Neural cell (in vitro differentiated cells): ENCODE data around the gene CTRL. TPM values are rescaled to one million over a fixed set of nuclear protein-coding genes. Genes with fewer than 3 reads are reported as not detected.

Experiments
- H2AFZ ChIP-seq: fragments of 200-600, 300-800 bp; sonication (generic), shearing (Covaris generic); 2 replicates; pipeline ENCODE4 v1.6.0; 2014; ENCODE audit warnings: low read depth, mild to moderate bottlenecking, antibody characterized with exemption, low read length, moderate library complexity
- H3F3A ChIP-seq: fragments of 200-600 bp; shearing (Covaris generic); 2 replicates; pipeline ENCODE4 v1.6.1; 2016; ENCODE audit warnings: mild to moderate bottlenecking, moderate library complexity, mixed read lengths, antibody characterized with exemption, low read length; ENCODE audit not compliant: insufficient read depth, poor library complexity, severe bottlenecking
- H3K27ac ChIP-seq: fragments of 200-600, 300-800 bp; sonication (generic), shearing (Covaris generic); 2 replicates; pipeline ENCODE4 v1.5.1; 2014; ENCODE audit warnings: mild to moderate bottlenecking, low read length, moderate library complexity
- H3K27me3 ChIP-seq: fragments of 300-800, 200-600 bp; sonication (generic), shearing (Covaris generic); 2 replicates; pipeline ENCODE4 v1.6.0; 2014; ENCODE audit warnings: mild to moderate bottlenecking, low read depth, low read length, moderate library complexity; ENCODE audit not compliant: insufficient read depth
- H3K36me3 ChIP-seq: fragments of 300-800, 200-600 bp; sonication (generic), shearing (Covaris generic); 2 replicates; pipeline ENCODE4 v1.5.1; 2014; ENCODE audit warnings: mild to moderate bottlenecking, antibody characterized with exemption, low read length, moderate library complexity; ENCODE audit not compliant: insufficient read depth
- H3K4me2 ChIP-seq: fragments of 300-800, 200-600 bp; sonication (generic), shearing (Covaris generic); 2 replicates; pipeline ENCODE4 v1.6.0; 2014; ENCODE audit warnings: mild to moderate bottlenecking, low read length
- H3K4me3 ChIP-seq: fragments of 300-800, 200-600 bp; sonication (generic), shearing (Covaris generic); 2 replicates; pipeline ENCODE4 v1.5.1; 2014; ENCODE audit warnings: mild to moderate bottlenecking, low read length, moderate library complexity
- H3K79me2 ChIP-seq: fragments of 200-600 bp; shearing (Covaris generic); replicated peaks from 2 replicates; pipeline ENCODE4 v1.6.0; 2014; ENCODE audit warnings: mild to moderate bottlenecking, low read length, moderate library complexity; ENCODE audit not compliant: insufficient read depth
- H3K9ac ChIP-seq: fragments of 300-800, 200-600 bp; sonication (generic), shearing (Covaris generic); 2 replicates; pipeline ENCODE4 v1.6.1; 2016; ENCODE audit warnings: mild to moderate bottlenecking, low read length, mixed read lengths
- H3K9me2 ChIP-seq: fragments of 200-600 bp; shearing (Covaris generic); 2 replicates; pipeline ENCODE4 v1.6.1; 2016; ENCODE audit warnings: mild to moderate bottlenecking, low read length, mixed read lengths; ENCODE audit not compliant: insufficient read depth
- H3K9me3 ChIP-seq: fragments of 200-600, 300-800 bp; sonication (generic), shearing (Covaris generic); 2 replicates; pipeline ENCODE4 v1.6.1; 2016; ENCODE audit warnings: mild to moderate bottlenecking, mixed run types, low read length, moderate library complexity, mixed read lengths
- H4K20me1 ChIP-seq: fragments of 200-600 bp; shearing (Covaris generic); 2 replicates; pipeline ENCODE4 v1.6.1; 2016; ENCODE audit warnings: mild to moderate bottlenecking, mixed run types; ENCODE audit not compliant: insufficient read depth
- EP300 ChIP-seq: fragments of 450-650 bp; conservative IDR thresholded peaks from 2 replicates; pipeline ENCODE4 v1.6.1; 2014; ENCODE audit warnings: antibody characterized with exemption, mild to moderate bottlenecking, moderate library complexity; ENCODE audit not compliant: poor library complexity, severe bottlenecking
- EZH2 ChIP-seq: fragments of 200-600, 300-800 bp; shearing (Covaris generic), sonication (generic); IDR thresholded peaks from 2 replicates; pipeline ENCODE4 v1.6.1; 2014; ENCODE audit warnings: antibody characterized with exemption, low read length, borderline replicate concordance, mild to moderate bottlenecking; ENCODE audit not compliant: insufficient read depth, poor library complexity, severe bottlenecking
- MXI1 ChIP-seq: fragments of 450-650 bp; conservative IDR thresholded peaks from 2 replicates; pipeline ENCODE4 v1.6.1; 2014; ENCODE audit warnings: antibody characterized with exemption, mild to moderate bottlenecking; ENCODE audit not compliant: poor library complexity, severe bottlenecking
- POLR2AphosphoS5 ChIP-seq: IDR thresholded peaks from 2 replicates; pipeline ENCODE4 v1.6.1; 2012
- RAD21 ChIP-seq: fragments of 450-650 bp; conservative IDR thresholded peaks from 2 replicates; pipeline ENCODE4 v1.6.1; 2014; ENCODE audit warnings: antibody characterized with exemption, mild to moderate bottlenecking, moderate library complexity
- SMC3 ChIP-seq: fragments of 450-650 bp; conservative IDR thresholded peaks from 2 replicates; pipeline ENCODE4 v1.6.1; 2014; ENCODE audit warnings: antibody characterized with exemption, mild to moderate bottlenecking, moderate library complexity; ENCODE audit not compliant: poor library complexity
- TAF1 ChIP-seq: IDR thresholded peaks from 2 replicates; pipeline ENCODE4 v1.6.1; 2012; ENCODE audit warnings: low read depth
- polyA plus RNA-seq: library from polyadenylated mRNA; depleted of rRNA; stranded (reverse); fragments of >200 nt; gene quantifications from 2 replicates; pipeline ENCODE4 v1.2.3, GENCODE V29; 2014
- TF ChIP-seq, protein P1 (sequence below): fragments of 450-650 bp; IDR thresholded peaks from 2 replicates; pipeline ENCODE4 v1.5.1; 2014; ENCODE audit warnings: antibody characterized with exemption, mild to moderate bottlenecking, moderate library complexity; ENCODE audit not compliant: poor library complexity, severe bottlenecking
- TF ChIP-seq, protein P2 (sequence below): IDR thresholded peaks from 2 replicates; pipeline ENCODE4 v1.6.1; 2012; ENCODE audit warnings: borderline replicate concordance

CTRL gene
- polyA plus RNA-seq, 1 donor from 2014 or later: 3.8 TPM

DNA sequence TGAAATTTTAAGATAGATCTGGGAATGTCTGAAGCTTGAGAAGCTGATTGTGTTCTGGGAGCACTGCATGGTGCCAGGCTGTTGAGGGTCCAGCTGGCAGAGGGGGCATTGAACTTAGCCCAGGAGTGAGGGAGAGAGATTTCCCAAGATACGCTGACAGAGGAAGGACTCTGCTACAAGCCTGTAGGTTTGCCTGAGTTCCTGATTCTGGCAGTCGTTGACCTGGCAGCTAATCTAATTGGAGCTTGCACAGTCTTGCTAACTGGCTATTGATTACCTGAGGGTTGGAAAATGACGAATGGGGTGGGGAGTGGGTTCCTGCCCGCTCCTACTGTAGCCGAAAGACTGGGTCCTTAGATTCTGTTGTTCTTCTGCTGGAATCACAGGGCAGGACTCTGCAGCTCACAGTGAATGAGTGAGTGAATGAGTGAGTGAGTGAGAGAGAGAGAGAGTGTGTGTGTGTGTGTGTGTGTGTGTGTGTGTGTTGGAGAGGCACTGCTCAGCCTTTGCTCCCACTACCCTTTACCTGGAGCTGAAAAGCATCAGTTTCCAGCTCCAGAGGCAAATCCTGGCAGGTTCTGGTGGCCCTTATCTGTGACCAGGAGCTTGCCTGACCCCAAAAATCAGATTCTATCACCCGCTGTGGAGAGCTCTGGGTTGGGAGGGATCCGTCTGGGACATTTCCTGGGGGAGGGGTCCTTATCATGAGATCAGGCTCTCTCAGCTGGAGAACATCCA, 16.7 kb downstream of the CTRL start:
- H3K27me3 ChIP-seq: no peaks in the 10 kb centered on the region
- no peaks in the 10 kb centered on the region for H3K9me3 ChIP-seq
- no peaks in the 10 kb centered on the region for H4K20me1 ChIP-seq
- H3K79me2 ChIP-seq: no peaks in the 10 kb centered on the region
- no peaks in the 10 kb centered on the region for H3K36me3 ChIP-seq
- no peak overlapping the region for H3K9ac ChIP-seq
- no peak overlapping the region for H3K4me3 ChIP-seq
- TF ChIP-seq MXI1 (no peak), EZH2 (no peak), EP300 (no peak), SMC3 (no peak), TAF1 (no peak), POLR2AphosphoS5 (no peak)
- TF ChIP-seq, protein P1, sequence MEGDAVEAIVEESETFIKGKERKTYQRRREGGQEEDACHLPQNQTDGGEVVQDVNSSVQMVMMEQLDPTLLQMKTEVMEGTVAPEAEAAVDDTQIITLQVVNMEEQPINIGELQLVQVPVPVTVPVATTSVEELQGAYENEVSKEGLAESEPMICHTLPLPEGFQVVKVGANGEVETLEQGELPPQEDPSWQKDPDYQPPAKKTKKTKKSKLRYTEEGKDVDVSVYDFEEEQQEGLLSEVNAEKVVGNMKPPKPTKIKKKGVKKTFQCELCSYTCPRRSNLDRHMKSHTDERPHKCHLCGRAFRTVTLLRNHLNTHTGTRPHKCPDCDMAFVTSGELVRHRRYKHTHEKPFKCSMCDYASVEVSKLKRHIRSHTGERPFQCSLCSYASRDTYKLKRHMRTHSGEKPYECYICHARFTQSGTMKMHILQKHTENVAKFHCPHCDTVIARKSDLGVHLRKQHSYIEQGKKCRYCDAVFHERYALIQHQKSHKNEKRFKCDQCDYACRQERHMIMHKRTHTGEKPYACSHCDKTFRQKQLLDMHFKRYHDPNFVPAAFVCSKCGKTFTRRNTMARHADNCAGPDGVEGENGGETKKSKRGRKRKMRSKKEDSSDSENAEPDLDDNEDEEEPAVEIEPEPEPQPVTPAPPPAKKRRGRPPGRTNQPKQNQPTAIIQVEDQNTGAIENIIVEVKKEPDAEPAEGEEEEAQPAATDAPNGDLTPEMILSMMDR: no peak
- TF ChIP-seq, protein P2, sequence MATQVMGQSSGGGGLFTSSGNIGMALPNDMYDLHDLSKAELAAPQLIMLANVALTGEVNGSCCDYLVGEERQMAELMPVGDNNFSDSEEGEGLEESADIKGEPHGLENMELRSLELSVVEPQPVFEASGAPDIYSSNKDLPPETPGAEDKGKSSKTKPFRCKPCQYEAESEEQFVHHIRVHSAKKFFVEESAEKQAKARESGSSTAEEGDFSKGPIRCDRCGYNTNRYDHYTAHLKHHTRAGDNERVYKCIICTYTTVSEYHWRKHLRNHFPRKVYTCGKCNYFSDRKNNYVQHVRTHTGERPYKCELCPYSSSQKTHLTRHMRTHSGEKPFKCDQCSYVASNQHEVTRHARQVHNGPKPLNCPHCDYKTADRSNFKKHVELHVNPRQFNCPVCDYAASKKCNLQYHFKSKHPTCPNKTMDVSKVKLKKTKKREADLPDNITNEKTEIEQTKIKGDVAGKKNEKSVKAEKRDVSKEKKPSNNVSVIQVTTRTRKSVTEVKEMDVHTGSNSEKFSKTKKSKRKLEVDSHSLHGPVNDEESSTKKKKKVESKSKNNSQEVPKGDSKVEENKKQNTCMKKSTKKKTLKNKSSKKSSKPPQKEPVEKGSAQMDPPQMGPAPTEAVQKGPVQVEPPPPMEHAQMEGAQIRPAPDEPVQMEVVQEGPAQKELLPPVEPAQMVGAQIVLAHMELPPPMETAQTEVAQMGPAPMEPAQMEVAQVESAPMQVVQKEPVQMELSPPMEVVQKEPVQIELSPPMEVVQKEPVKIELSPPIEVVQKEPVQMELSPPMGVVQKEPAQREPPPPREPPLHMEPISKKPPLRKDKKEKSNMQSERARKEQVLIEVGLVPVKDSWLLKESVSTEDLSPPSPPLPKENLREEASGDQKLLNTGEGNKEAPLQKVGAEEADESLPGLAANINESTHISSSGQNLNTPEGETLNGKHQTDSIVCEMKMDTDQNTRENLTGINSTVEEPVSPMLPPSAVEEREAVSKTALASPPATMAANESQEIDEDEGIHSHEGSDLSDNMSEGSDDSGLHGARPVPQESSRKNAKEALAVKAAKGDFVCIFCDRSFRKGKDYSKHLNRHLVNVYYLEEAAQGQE: no peak
- no peak overlapping the region for H3K4me2 ChIP-seq
- no peaks in the 10 kb centered on the region for H3F3A ChIP-seq
- H3K27ac ChIP-seq: no peak overlapping the region
- no peak overlapping the region for H2AFZ ChIP-seq
- H3K9me2 ChIP-seq: no peaks in the 10 kb centered on the region

DNA sequence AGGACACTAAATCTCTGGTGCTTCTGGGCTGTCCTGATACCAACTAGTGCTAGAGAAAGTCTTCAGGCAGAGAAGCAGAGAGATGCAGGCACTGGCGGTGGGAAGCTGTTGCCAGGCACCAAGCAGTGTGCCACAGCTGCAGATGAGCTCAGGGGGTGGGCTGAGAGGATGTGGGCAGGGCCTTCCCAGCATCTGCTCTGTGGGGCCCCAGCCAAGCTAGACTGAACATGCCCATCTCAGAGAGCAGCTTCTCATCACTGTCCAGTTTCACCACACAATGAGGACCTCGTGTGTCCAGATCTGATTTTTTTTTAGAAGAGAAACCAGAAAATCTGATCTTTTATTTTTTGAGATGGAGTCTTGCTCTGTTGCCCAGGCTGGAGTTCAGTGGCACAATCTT, 21.5 kb downstream of the CTRL start:
- no peaks in the 10 kb centered on the region for H4K20me1 ChIP-seq

More for the DNA sequence above, 21.5 kb downstream of the CTRL start:
- Histone ChIP-seq H3K4me2 (no peak overlapping the region), H3F3A (no peaks in the 10 kb centered on the region), H3K9me2 (no peaks in the 10 kb centered on the region), H2AFZ (no peak overlapping the region), H3K4me3 (no peak overlapping the region), H3K9ac (no peak overlapping the region), H3K36me3 (no peaks in the 10 kb centered on the region), H3K9me3 (no peaks in the 10 kb centered on the region), H3K27ac (no peak overlapping the region), H3K27me3 (no peaks in the 10 kb centered on the region), H3K79me2 (no peaks in the 10 kb centered on the region)
- TF ChIP-seq MXI1 (no peak), POLR2AphosphoS5 (no peak), SMC3 (no peak), RAD21 (no peak), TAF1 (no peak), EZH2 (no peak), EP300 (no peak)
- TF ChIP-seq, protein P2: no peak
- TF ChIP-seq, protein P1: no peak
